GM23338 (cell line): Measurements from ENCODE around the gene GALNT9. TPM values are rescaled to one million over a fixed set of nuclear protein-coding genes. Genes with fewer than 3 reads are reported as not detected.

ENCODE experiments used
- ATAC-seq: fragments of 200-7000 bp; cut with Tn5 transposase; 3 replicates; pipeline ENCODE4 v1.9.1; 2020
- DNase-seq: peaks from one replicate; pipeline ENCODE4 v3.0.0-alpha.2; 2015; ENCODE audit warnings: low spot score
- H2AFZ ChIP-seq: fragments of 200-600 bp; sonication (generic); 2 replicates; pipeline ENCODE4 v1.8.0; 2016; ENCODE audit warnings: antibody characterized with exemption, mild to moderate bottlenecking, moderate library complexity
- H3F3A ChIP-seq: fragments of 200-600 bp; sonication (generic); replicated peaks from 2 replicates; pipeline ENCODE4 v1.8.0; 2017; ENCODE audit warnings: antibody characterized with exemption, mixed run types, low read depth
- H3K27ac ChIP-seq: fragments of 200-600 bp; sonication (generic); 2 replicates; pipeline ENCODE4 v1.6.1; 2016; ENCODE audit warnings: low read depth
- H3K27me3 ChIP-seq: fragments of 200-600 bp; sonication (generic); 2 replicates; pipeline ENCODE4 v1.8.0; 2016; ENCODE audit warnings: mild to moderate bottlenecking, mixed run types, moderate library complexity; ENCODE audit not compliant: insufficient read depth
- H3K36me3 ChIP-seq: fragments of 200-600 bp; sonication (generic); 2 replicates; pipeline ENCODE4 v1.8.0; 2016; ENCODE audit warnings: mild to moderate bottlenecking; ENCODE audit not compliant: insufficient read depth
- H3K4me1 ChIP-seq: fragments of 200-600 bp; sonication (generic); 2 replicates; pipeline ENCODE4 v1.8.0; 2016; ENCODE audit warnings: mild to moderate bottlenecking, moderate library complexity; ENCODE audit not compliant: insufficient read depth
- H3K4me2 ChIP-seq: fragments of 200-600 bp; sonication (generic); 2 replicates; pipeline ENCODE4 v1.7.1; 2017; ENCODE audit warnings: mixed run types
- H3K4me3 ChIP-seq: fragments of 200-600 bp; sonication (generic); 2 replicates; pipeline ENCODE4 v1.6.1; 2016; ENCODE audit warnings: mixed run types
- H3K79me2 ChIP-seq: fragments of 200-600 bp; sonication (generic); replicated peaks from 2 replicates; pipeline ENCODE4 v1.8.0; 2017; ENCODE audit warnings: mild to moderate bottlenecking; ENCODE audit not compliant: insufficient read depth
- H3K9me2 ChIP-seq: fragments of 200-600 bp; sonication (generic); 2 replicates; pipeline ENCODE4 v1.8.0; 2017; ENCODE audit not compliant: insufficient read depth
- H4K20me1 ChIP-seq: fragments of 200-600 bp; sonication (generic); replicated peaks from 2 replicates; pipeline ENCODE4 v1.8.0; 2017; ENCODE audit warnings: mild to moderate bottlenecking; ENCODE audit not compliant: insufficient read depth
- H3K27ac Mint-ChIP-seq: 2 replicates; pipeline ENCODE4 v1.8.0; 2020; ENCODE audit warnings: inconsistent platforms, mild to moderate bottlenecking, moderate library complexity, mixed read lengths
- H3K27me3 Mint-ChIP-seq: 3 replicates; pipeline ENCODE4 v1.8.0; 2022; ENCODE audit warnings: low read depth, mild to moderate bottlenecking, moderate library complexity, mixed read lengths, inconsistent platforms; ENCODE audit not compliant: insufficient read depth, poor library complexity
- H3K36me3 Mint-ChIP-seq: 3 replicates; pipeline ENCODE4 v1.8.0; 2021; ENCODE audit warnings: low read depth, mild to moderate bottlenecking, inconsistent platforms, moderate library complexity, mixed read lengths
- H3K4me1 Mint-ChIP-seq: 3 replicates; pipeline ENCODE4 v1.8.0; 2020; ENCODE audit warnings: mild to moderate bottlenecking, inconsistent platforms, mixed read lengths
- H3K4me3 Mint-ChIP-seq: 3 replicates; pipeline ENCODE4 v1.8.0; 2021; ENCODE audit warnings: moderate library complexity, mild to moderate bottlenecking, inconsistent platforms, mixed read lengths
- H3K9me3 Mint-ChIP-seq: 3 replicates; pipeline ENCODE4 v1.8.0; 2020; ENCODE audit warnings: moderate library complexity, mild to moderate bottlenecking, inconsistent platforms, mixed read lengths
- CREB1 ChIP-seq: fragments of 250-450 bp; sonication (Bioruptor Pico); IDR thresholded peaks from 2 replicates; pipeline ENCODE4 v1.5.0; 2020; ENCODE audit warnings: low read depth, mild to moderate bottlenecking, moderate library complexity
- CTCF ChIP-seq, 2 experiments: fragments of 200-600 bp in 1 of 2; sonication (generic) in 1 of 2; conservative IDR thresholded peaks; 2 replicates each; pipeline versions ENCODE4 v1.5.1 to v1.6.1; 2016 to 2017; ENCODE audit warnings: antibody characterized with exemption in 2 of 2, low read depth in 2 of 2, mild to moderate bottlenecking in 2 of 2, moderate library complexity in 1 of 2
- ETS1 ChIP-seq: IDR thresholded peaks from 2 replicates; pipeline ENCODE4 v1.6.1; 2016; ENCODE audit warnings: antibody characterized with exemption
- EZH2 ChIP-seq: fragments of 200-600 bp; sonication (generic); IDR thresholded peaks from one replicate; pipeline ENCODE4 v1.8.0; 2017; ENCODE audit warnings: antibody characterized with exemption, mild to moderate bottlenecking, low read depth; ENCODE audit not compliant: unreplicated experiment
- EZH2phosphoT487 ChIP-seq: fragments of 200-600 bp; sonication (generic); IDR thresholded peaks from one replicate; pipeline ENCODE4 v1.8.1; 2018; ENCODE audit warnings: antibody characterized with exemption; ENCODE audit not compliant: unreplicated experiment
- JUNB ChIP-seq: IDR thresholded peaks from one replicate; pipeline ENCODE4 v1.6.1; 2016; ENCODE audit warnings: antibody characterized with exemption; ENCODE audit not compliant: unreplicated experiment
- NANOG ChIP-seq: IDR thresholded peaks from 2 replicates; pipeline ENCODE4 v1.6.1; 2016; ENCODE audit warnings: antibody characterized with exemption, borderline replicate concordance
- POLR2AphosphoS5 ChIP-seq: IDR thresholded peaks from 2 replicates; pipeline ENCODE4 v1.6.1; 2016; ENCODE audit warnings: antibody characterized with exemption, low read depth
- REST ChIP-seq: IDR thresholded peaks from one replicate; pipeline ENCODE4 v1.6.1; 2018; ENCODE audit warnings: antibody characterized with exemption; ENCODE audit not compliant: unreplicated experiment
- STAT1 ChIP-seq: IDR thresholded peaks from one replicate; pipeline ENCODE4 v1.6.1; 2016; ENCODE audit warnings: antibody characterized with exemption; ENCODE audit not compliant: unreplicated experiment
- ZNF114 ChIP-seq: fragments of 250-450 bp; sonication (Bioruptor Pico); IDR thresholded peaks from 2 replicates; pipeline ENCODE4 v1.5.0; 2020; ENCODE audit warnings: mild to moderate bottlenecking, moderate library complexity
- ZNF331 ChIP-seq: fragments of 250-450 bp; sonication (Bioruptor Pico); IDR thresholded peaks from 2 replicates; pipeline ENCODE4 v1.5.0; 2020; ENCODE audit warnings: low read depth, mild to moderate bottlenecking, moderate library complexity
- ZNF462 ChIP-seq: fragments of 250-450 bp; sonication (Bioruptor Pico); IDR thresholded peaks from 2 replicates; pipeline ENCODE4 v1.5.0; 2020; ENCODE audit warnings: mild to moderate bottlenecking, moderate library complexity
- polyA plus RNA-seq: library from polyadenylated mRNA; unstranded; fragments of >200 nt; fragmentation: Nextera tagmentation; extraction: Ambion mirVana; gene quantifications from 2 replicates; pipeline ENCODE4 v1.2.1, GENCODE V29; 2016
- total RNA-seq: library from RNA; depleted of rRNA; stranded (reverse); fragments of >200 nt; shearing (Covaris generic); gene quantifications from 2 replicates; pipeline ENCODE4 v1.2.3, GENCODE V29; 2014

The GALNT9 gene
- total and polyA plus RNA-seq, 2 experiments from 2014 or later, result 0.81 to 2.5 TPM

- DNase-seq (no peak), ATAC-seq (no peak; the same call in 2 of the 3 replicates)
- H3K27me3 ChIP-seq, result 0 out of 2 replicates have a peak, but pooled peaks cover 8% of the 10 kb centered on the region
- Mint-ChIP-seq H3K27me3 (peaks cover 21% of the 10 kb centered on the region), H3K4me3 (no peak overlapping the region), H3K9me3 (no peaks in the 10 kb centered on the region), H3K36me3 (no peaks in the 10 kb centered on the region), H3K27ac (no peak overlapping the region), H3K4me1 (peaks cover 14% of the 10 kb centered on the region)
- no peak overlapping the region for H3K27ac ChIP-seq
- H3K79me2 ChIP-seq, result no peaks in the 10 kb centered on the region
- H2AFZ ChIP-seq, result no peak overlapping the region
- no peaks in the 10 kb centered on the region for H3K36me3 ChIP-seq
- no peak overlapping the region for H3K4me2 ChIP-seq
- no peaks in the 10 kb centered on the region for H3K4me1 ChIP-seq
- TF ChIP-seq POLR2AphosphoS5 (no peak), CREB1 (CRISPR knock-in tag) (no peak), ZNF331 (no peak), ZNF114 (CRISPR knock-in tag) (no peak), REST (no peak), NANOG (no peak), STAT1 (no peak), JUNB (no peak), EZH2 (no peak), EZH2phosphoT487 (no peak), CTCF (conservative IDR thresholded peaks at IDR 0.05; ENCODE audit: low read depth in 2 of 2) (no peak), ETS1 (no peak), ZNF462 (CRISPR knock-in tag) (no peak)
- H3K4me3 ChIP-seq, result no peak overlapping the region
- H3F3A ChIP-seq, result 0 out of 2 replicates have a peak, but pooled peaks cover 2% of the 10 kb centered on the region
- no peaks in the 10 kb centered on the region for H4K20me1 ChIP-seq
- no peaks in the 10 kb centered on the region for H3K9me2 ChIP-seq
Observed at GRCh38 chr12:132322206-132323132, 6.9 kb downstream of the GALNT9 start.
